RWPE1 (cell line): ENCODE results near the gene RNF26.
A peak's percentile ranks its signal among the peaks of the same experiment; 100 is the strongest.

ENCODE experiments used
- CTCF ChIA-PET: fragments of 350-600 bp; sonication (Branson Sonifier 250); formaldehyde crosslinking; extraction: SDS; loops from one replicate; lab custom pipeline; 2021; lab: Yijun Ruan, JAX
- POLR2A ChIA-PET: fragments of 400-600 bp; formaldehyde crosslinking; extraction: SDS; loops from one replicate; lab custom pipeline; 2020; ENCODE audit warnings: antibody characterized with exemption; ENCODE audit not compliant: low non-redundant PET; lab: Yijun Ruan, JAX
- DNase-seq: peaks from one replicate; pipeline ENCODE4 v3.0.0; 2012; ENCODE audit warnings: low spot score
- H3K27ac ChIP-seq: fragments of 450-650 bp; 2 replicates; pipeline ENCODE4 v1.5.1; 2017
- TF ChIP-seq, protein P1 (sequence below): fragments of 450-650 bp; conservative IDR thresholded peaks from 2 replicates; pipeline ENCODE4 v1.5.1; 2017; ENCODE audit warnings: low read depth, mild to moderate bottlenecking

RNF26 gene

GRCh38 chr11:119337581-119338317, 3.4 kb downstream of the RNF26 start:
- DNase-seq: no peak
- TF ChIP-seq, protein P1, sequence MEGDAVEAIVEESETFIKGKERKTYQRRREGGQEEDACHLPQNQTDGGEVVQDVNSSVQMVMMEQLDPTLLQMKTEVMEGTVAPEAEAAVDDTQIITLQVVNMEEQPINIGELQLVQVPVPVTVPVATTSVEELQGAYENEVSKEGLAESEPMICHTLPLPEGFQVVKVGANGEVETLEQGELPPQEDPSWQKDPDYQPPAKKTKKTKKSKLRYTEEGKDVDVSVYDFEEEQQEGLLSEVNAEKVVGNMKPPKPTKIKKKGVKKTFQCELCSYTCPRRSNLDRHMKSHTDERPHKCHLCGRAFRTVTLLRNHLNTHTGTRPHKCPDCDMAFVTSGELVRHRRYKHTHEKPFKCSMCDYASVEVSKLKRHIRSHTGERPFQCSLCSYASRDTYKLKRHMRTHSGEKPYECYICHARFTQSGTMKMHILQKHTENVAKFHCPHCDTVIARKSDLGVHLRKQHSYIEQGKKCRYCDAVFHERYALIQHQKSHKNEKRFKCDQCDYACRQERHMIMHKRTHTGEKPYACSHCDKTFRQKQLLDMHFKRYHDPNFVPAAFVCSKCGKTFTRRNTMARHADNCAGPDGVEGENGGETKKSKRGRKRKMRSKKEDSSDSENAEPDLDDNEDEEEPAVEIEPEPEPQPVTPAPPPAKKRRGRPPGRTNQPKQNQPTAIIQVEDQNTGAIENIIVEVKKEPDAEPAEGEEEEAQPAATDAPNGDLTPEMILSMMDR: no peak
- POLR2A ChIA-PET: interaction anchor here (0.6 to 0.7 kb wide), 6 partner anchors 36 to 254 kb away, joined by 3 to 10 read pairs (median 3); no protein-coding TSS in a partner anchor
- CTCF ChIA-PET: interaction anchor here (0.6 to 3.5 kb wide), 24 partner anchors 10 to 770 kb away, joined by 3 to 17 read pairs (median 4); partner anchors contain the start of genes CBL, MCAM and THY1
- peak overlapping the region; percentile 82 for H3K27ac ChIP-seq

- POLR2A ChIA-PET: interaction anchor here (0.6 to 0.7 kb wide), 2 partner anchors 35 to 71 kb away, joined by 3 to 4 read pairs; no protein-coding TSS in a partner anchor
- DNase-seq: peak; percentile 73
- CTCF ChIA-PET: interaction anchor here (0.6 to 3.5 kb wide), 25 partner anchors 9 to 1253 kb away, joined by 3 to 17 read pairs (median 4); partner anchors contain the start of genes CBL, MCAM and THY1
- TF ChIP-seq, protein P1: peak; percentile 85
- H3K27ac ChIP-seq: peak overlapping the region; percentile 82
These were observed 4.1 kb downstream of the RNF26 start for GRCh38 chr11:119338318-119338890.

DNA sequence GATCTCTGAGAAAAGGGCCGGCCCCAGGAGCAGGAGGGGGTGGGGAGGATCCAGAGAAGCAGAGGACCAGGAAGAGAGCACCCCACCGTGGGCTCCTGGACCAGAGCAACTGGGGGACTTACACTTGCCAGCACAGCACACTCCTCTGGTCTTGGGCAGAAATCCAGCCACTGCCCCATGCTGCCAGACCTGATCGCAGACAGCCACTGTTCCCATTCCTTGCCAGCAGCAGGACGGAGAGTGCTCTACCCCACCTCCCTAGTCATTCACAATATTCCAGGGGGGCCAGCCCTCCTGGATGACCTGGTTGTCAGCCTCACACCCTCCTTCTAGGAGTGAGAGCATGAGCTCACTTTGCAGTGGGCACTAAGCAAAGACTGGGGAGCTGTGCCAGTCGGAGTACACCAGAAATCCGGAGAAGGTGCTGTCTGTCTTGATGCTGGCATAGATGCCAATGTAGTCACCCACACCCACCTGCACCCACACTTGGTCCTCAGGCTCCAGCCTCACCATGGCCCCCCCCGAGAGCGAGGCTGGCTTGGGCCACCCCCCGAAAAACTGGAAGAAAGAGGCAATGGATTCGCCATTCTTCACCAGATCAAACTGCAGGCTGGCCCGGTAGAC, 4.8 kb downstream of the RNF26 start:
- ChIA-PET POLR2A (interaction anchor here (0.6 kb wide), 1 partner anchor 33 kb away, joined by 3 read pairs; no protein-coding TSS in a partner anchor), CTCF (interaction anchor here (0.5 to 3.5 kb wide), 31 partner anchors 9 to 1253 kb away, joined by 3 to 17 read pairs (median 5); partner anchors contain the start of genes MCAM and USP2)

GRCh38 chr11:119339589-119340334, 5.4 kb downstream of the RNF26 start:
- TF ChIP-seq, protein P1: peak; percentile 91
- POLR2A ChIA-PET: interaction anchor here (0.6 kb wide), 1 partner anchor 32 kb away, joined by 3 read pairs; no protein-coding TSS in a partner anchor
- no peak for DNase-seq
- CTCF ChIA-PET: interaction anchor here (0.5 to 3.5 kb wide), 23 partner anchors 9 to 918 kb away, joined by 3 to 17 read pairs (median 4); partner anchors contain the start of gene USP2
- H3K27ac ChIP-seq: peak overlapping the region; percentile 82

More for the DNA sequence above, 4.8 kb downstream of the RNF26 start:
- peak overlapping the region; percentile 82 for H3K27ac ChIP-seq
- DNase-seq: no peak
- TF ChIP-seq, protein P1: no peak

DNA sequence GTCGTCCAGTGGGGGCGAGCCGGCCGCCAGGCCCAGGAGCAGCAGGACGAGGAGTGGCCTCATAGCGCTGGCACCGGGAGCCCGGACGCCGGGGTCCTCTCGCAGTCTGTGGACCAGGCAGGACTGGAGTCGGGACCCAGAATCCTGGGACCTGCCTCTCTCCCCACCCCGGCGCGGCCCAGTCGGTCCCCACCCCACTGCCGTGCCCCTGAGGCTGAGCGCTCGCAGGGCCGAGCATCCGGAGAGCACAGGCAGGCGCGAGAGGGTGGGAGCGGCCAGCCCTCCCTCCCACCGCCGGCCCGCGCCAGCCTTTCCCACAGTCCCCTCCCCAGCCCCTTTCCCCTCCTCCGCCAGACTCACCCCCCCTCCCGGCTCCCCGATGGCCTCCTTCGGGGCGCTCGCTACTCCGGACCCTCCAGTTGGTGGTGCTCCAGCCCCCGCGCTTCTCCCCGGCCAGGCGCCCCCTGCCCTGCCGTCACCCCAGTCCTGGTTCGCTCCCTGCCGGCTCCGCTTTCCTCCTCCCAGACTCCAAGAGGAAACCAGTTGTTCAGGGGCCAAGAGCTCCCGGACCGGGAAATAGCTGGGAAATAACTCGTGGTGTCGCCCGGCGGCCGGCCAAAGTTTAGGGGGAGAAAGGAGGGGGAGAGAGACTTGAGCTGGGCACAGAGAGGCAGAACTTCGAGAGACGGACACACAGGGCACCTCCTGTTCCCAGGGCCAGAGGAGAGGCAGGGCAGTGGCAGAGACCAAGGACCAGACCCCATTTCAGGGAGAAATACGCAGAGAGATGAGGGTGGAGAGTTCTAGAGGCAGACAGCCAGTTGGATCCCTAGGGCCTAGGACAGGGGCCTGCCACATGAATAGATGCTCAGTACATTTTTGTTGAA, 6.3 kb downstream of the RNF26 start, which contains the start of gene C1QTNF5:
C1QTNF5 (minus strand) TSS at position 549 of the 887 bp plus-strand sequence; CDS start at position 63, 486 bp downstream.
- DNase-seq: no peak
- peak within 1 kb of the TSS; percentile 82 for H3K27ac ChIP-seq
- POLR2A ChIA-PET: no interaction called here

More for the DNA sequence above, 6.3 kb downstream of the RNF26 start, which contains the start of gene C1QTNF5:
- CTCF ChIA-PET: interaction anchor here (0.5 to 3.5 kb wide), 15 partner anchors 8 to 917 kb away, joined by 3 to 13 read pairs (median 3); partner anchors contain the start of gene USP2
- TF ChIP-seq, protein P1: no peak
